ENCODE results near the gene TPTE2.

The TPTE2 gene

GRCh38 chr13:19592657-19593180, 31.4 kb upstream of the TPTE2 start:
- H3K4me1 ChIP-seq (ENCODE audit: control insufficient read depth, insufficient read depth, low read length, poor library complexity, severe bottlenecking): no peaks in the 10 kb centered on the region
- H3K9me3 ChIP-seq (ENCODE audit: control insufficient read depth, low read length): no peaks in the 10 kb centered on the region
- H3K27ac ChIP-seq (ENCODE audit: low read depth, low read length, severe bottlenecking): no peak overlapping the region
- no peak overlapping the region for H3K4me3 ChIP-seq (ENCODE audit: extremely low read depth, insufficient read depth, low read length, poor library complexity, severe bottlenecking)
- no peaks in the 10 kb centered on the region for H3K36me3 ChIP-seq (ENCODE audit: control insufficient read depth, insufficient read depth, low read length)
- 88% methylated on average over 1 of the region's 1 CpG; no CpG with 5 or more reads in 1 of the 2 experiments for WGBS, 2 experiments (ENCODE audit: insufficient coverage in 2 of 2)

- H3K9me3 ChIP-seq (ENCODE audit: control insufficient read depth, low read length): peaks cover 2% of the 10 kb centered on the region
- H3K36me3 ChIP-seq (ENCODE audit: control insufficient read depth, insufficient read depth, low read length): no peaks in the 10 kb centered on the region
- WGBS, 2 experiments (ENCODE audit: insufficient coverage in 2 of 2): 70 to 80% methylated on average over 6 of the region's 7 CpGs
- no peaks in the 10 kb centered on the region for H3K4me1 ChIP-seq (ENCODE audit: control insufficient read depth, insufficient read depth, low read length, poor library complexity, severe bottlenecking)
- H3K27ac ChIP-seq (ENCODE audit: low read depth, low read length, severe bottlenecking): no peak overlapping the region
- H3K4me3 ChIP-seq (ENCODE audit: extremely low read depth, insufficient read depth, low read length, poor library complexity, severe bottlenecking): no peak overlapping the region
These were observed 30.5 kb upstream of the TPTE2 start for GRCh38 chr13:19591864-19592263.

GRCh38 chr13:19590423-19590822, 29.1 kb upstream of the TPTE2 start:
- peaks cover 8% of the 10 kb centered on the region for H3K9me3 ChIP-seq (ENCODE audit: control insufficient read depth, low read length)
- no peaks in the 10 kb centered on the region for H3K4me1 ChIP-seq (ENCODE audit: control insufficient read depth, insufficient read depth, low read length, poor library complexity, severe bottlenecking)
- no peak overlapping the region for H3K4me3 ChIP-seq (ENCODE audit: extremely low read depth, insufficient read depth, low read length, poor library complexity, severe bottlenecking)
- WGBS, 2 experiments (ENCODE audit: insufficient coverage in 2 of 2): 60% methylated on average over 1 of the region's 5 CpGs; no CpG with 5 or more reads in 1 of the 2 experiments
- no peak overlapping the region for H3K27ac ChIP-seq (ENCODE audit: low read depth, low read length, severe bottlenecking)
- H3K36me3 ChIP-seq (ENCODE audit: control insufficient read depth, insufficient read depth, low read length): no peaks in the 10 kb centered on the region

GRCh38 chr13:19589312-19589711, 28.0 kb upstream of the TPTE2 start:
- no peaks in the 10 kb centered on the region for H3K36me3 ChIP-seq (ENCODE audit: control insufficient read depth, insufficient read depth, low read length)
- peaks cover 8% of the 10 kb centered on the region for H3K9me3 ChIP-seq (ENCODE audit: control insufficient read depth, low read length)
- no peak overlapping the region for H3K4me3 ChIP-seq (ENCODE audit: extremely low read depth, insufficient read depth, low read length, poor library complexity, severe bottlenecking)
- 20 to 75% methylated on average over 1 of the region's 2 CpGs for WGBS, 2 experiments (ENCODE audit: insufficient coverage in 2 of 2)
- no peaks in the 10 kb centered on the region for H3K4me1 ChIP-seq (ENCODE audit: control insufficient read depth, insufficient read depth, low read length, poor library complexity, severe bottlenecking)
- no peak overlapping the region for H3K27ac ChIP-seq (ENCODE audit: low read depth, low read length, severe bottlenecking)

- Histone ChIP-seq H3K9me3 (ENCODE audit: control insufficient read depth, low read length) (peaks cover 9% of the 10 kb centered on the region), H3K27ac (ENCODE audit: low read depth, low read length, severe bottlenecking) (no peak overlapping the region), H3K36me3 (ENCODE audit: control insufficient read depth, insufficient read depth, low read length) (no peaks in the 10 kb centered on the region), H3K4me1 (ENCODE audit: control insufficient read depth, insufficient read depth, low read length, poor library complexity, severe bottlenecking) (no peaks in the 10 kb centered on the region), H3K4me3 (ENCODE audit: extremely low read depth, insufficient read depth, low read length, poor library complexity, severe bottlenecking) (no peak overlapping the region)
- WGBS, 2 experiments (ENCODE audit: insufficient coverage in 2 of 2): 84 to 87% methylated on average over 8 to 9 of the region's 9 CpGs
These were observed 26.4 kb upstream of the TPTE2 start for GRCh38 chr13:19587635-19588300.

- WGBS, 2 experiments (ENCODE audit: insufficient coverage in 2 of 2): 79 to 82% methylated on average over 11 to 15 of the region's 17 CpGs
- H3K4me3 ChIP-seq (ENCODE audit: extremely low read depth, insufficient read depth, low read length, poor library complexity, severe bottlenecking): no peak overlapping the region
- no peaks in the 10 kb centered on the region for H3K4me1 ChIP-seq (ENCODE audit: control insufficient read depth, insufficient read depth, low read length, poor library complexity, severe bottlenecking)
These were observed 25.7 kb upstream of the TPTE2 start for GRCh38 chr13:19586904-19587634.

GRCh38 chr13:19581675-19582074, 20.3 kb upstream of the TPTE2 start:
- no peaks in the 10 kb centered on the region for H3K4me1 ChIP-seq (ENCODE audit: control insufficient read depth, insufficient read depth, low read length, poor library complexity, severe bottlenecking)
- no peaks in the 10 kb centered on the region for H3K36me3 ChIP-seq (ENCODE audit: control insufficient read depth, insufficient read depth, low read length)

More at GRCh38 chr13:19586904-19587634, 25.7 kb upstream of the TPTE2 start:
- H3K9me3 ChIP-seq (ENCODE audit: control insufficient read depth, low read length): peaks cover 13% of the 10 kb centered on the region
- H3K27ac ChIP-seq (ENCODE audit: low read depth, low read length, severe bottlenecking): no peak overlapping the region
- H3K36me3 ChIP-seq (ENCODE audit: control insufficient read depth, insufficient read depth, low read length): no peaks in the 10 kb centered on the region

GRCh38 chr13:19575230-19575629, 13.9 kb upstream of the TPTE2 start:
- Histone ChIP-seq H3K27ac (ENCODE audit: low read depth, low read length, severe bottlenecking) (no peak overlapping the region), H3K4me3 (ENCODE audit: extremely low read depth, insufficient read depth, low read length, poor library complexity, severe bottlenecking) (no peak overlapping the region), H3K4me1 (ENCODE audit: control insufficient read depth, insufficient read depth, low read length, poor library complexity, severe bottlenecking) (no peaks in the 10 kb centered on the region), H3K36me3 (ENCODE audit: control insufficient read depth, insufficient read depth, low read length) (no peaks in the 10 kb centered on the region), H3K9me3 (ENCODE audit: control insufficient read depth, low read length) (peaks cover 25% of the 10 kb centered on the region)
- 13 to 51% methylated on average over 1 to 2 of the region's 2 CpGs for WGBS, 2 experiments (ENCODE audit: insufficient coverage in 2 of 2)

More at GRCh38 chr13:19581675-19582074, 20.3 kb upstream of the TPTE2 start:
- Histone ChIP-seq H3K27ac (ENCODE audit: low read depth, low read length, severe bottlenecking) (no peak overlapping the region), H3K9me3 (ENCODE audit: control insufficient read depth, low read length) (peaks cover 23% of the 10 kb centered on the region), H3K4me3 (ENCODE audit: extremely low read depth, insufficient read depth, low read length, poor library complexity, severe bottlenecking) (no peak overlapping the region)

GRCh38 chr13:19573120-19573716, 11.9 kb upstream of the TPTE2 start:
- no peak overlapping the region for H3K27ac ChIP-seq (ENCODE audit: low read depth, low read length, severe bottlenecking)
- no peaks in the 10 kb centered on the region for H3K36me3 ChIP-seq (ENCODE audit: control insufficient read depth, insufficient read depth, low read length)
- peaks cover 28% of the 10 kb centered on the region for H3K9me3 ChIP-seq (ENCODE audit: control insufficient read depth, low read length)
- WGBS, 2 experiments (ENCODE audit: insufficient coverage in 2 of 2): 75 to 93% methylated on average over 4 to 7 of the region's 9 CpGs
- H3K4me1 ChIP-seq (ENCODE audit: control insufficient read depth, insufficient read depth, low read length, poor library complexity, severe bottlenecking): no peaks in the 10 kb centered on the region
- no peak overlapping the region for H3K4me3 ChIP-seq (ENCODE audit: extremely low read depth, insufficient read depth, low read length, poor library complexity, severe bottlenecking)

GRCh38 chr13:19572280-19572679, 10.9 kb upstream of the TPTE2 start:
- Histone ChIP-seq H3K36me3 (ENCODE audit: control insufficient read depth, insufficient read depth, low read length) (no peaks in the 10 kb centered on the region), H3K27ac (ENCODE audit: low read depth, low read length, severe bottlenecking) (no peak overlapping the region), H3K4me3 (ENCODE audit: extremely low read depth, insufficient read depth, low read length, poor library complexity, severe bottlenecking) (no peak overlapping the region), H3K9me3 (ENCODE audit: control insufficient read depth, low read length) (peaks cover 28% of the 10 kb centered on the region), H3K4me1 (ENCODE audit: control insufficient read depth, insufficient read depth, low read length, poor library complexity, severe bottlenecking) (no peaks in the 10 kb centered on the region)
- 55 to 66% methylated on average over 3 of the region's 4 CpGs for WGBS, 2 experiments (ENCODE audit: insufficient coverage in 2 of 2)
